Activated CD8-positive, alpha-beta memory T cell treated with anti-CD3 and anti-CD28 coated beads, Interleukin-2, amount 50 U/mL, for 24 hours (primary cell): Measurements from ENCODE around the gene NPC1.
"Not testable (repeated sequence)": the region's sequence is repeated elsewhere in the genome, so short reads cannot be mapped to it uniquely, and the experiment has no call there.

Experiments
- DNase-seq: peaks from one replicate; pipeline ENCODE4 v3.0.0-alpha.2; 2020; ENCODE audit errors: extremely low read depth

The NPC1 gene

GRCh38 chr18:23586249-23587196 is at the start of gene NPC1:
Gene NPC1, minus strand, starts transcription at chr18:23586506. Its CDS starts 163 bp downstream, at chr18:23586343.
- peak; percentile 76 for DNase-seq

GRCh38 chr18:23636071-23636399 is 49.7 kb upstream of the NPC1 start:
- DNase-seq, result no peak

- DNase-seq, result no peak
Measured at GRCh38 chr18:23635283-23636070, 49.2 kb upstream of the NPC1 start.

- DNase-seq, result no peak
Measured at GRCh38 chr18:23634692-23635091, 48.4 kb upstream of the NPC1 start.

- DNase-seq, result no peak
Measured at GRCh38 chr18:23632615-23633014, 46.3 kb upstream of the NPC1 start.

GRCh38 chr18:23631746-23632145 is 45.4 kb upstream of the NPC1 start:
- no peak for DNase-seq

- no peak for DNase-seq
Measured at GRCh38 chr18:23631312-23631711, 45.0 kb upstream of the NPC1 start.

- no peak for DNase-seq
Measured at GRCh38 chr18:23629444-23629946, 43.2 kb upstream of the NPC1 start.

GRCh38 chr18:23627970-23628369 is 41.7 kb upstream of the NPC1 start:
- no peak for DNase-seq

GRCh38 chr18:23627321-23627720 is 41.0 kb upstream of the NPC1 start:
- no peak for DNase-seq

GRCh38 chr18:23626451-23627279 is 40.4 kb upstream of the NPC1 start:
- no peak for DNase-seq

GRCh38 chr18:23623040-23623439 is 36.7 kb upstream of the NPC1 start:
- no peak for DNase-seq

GRCh38 chr18:23619388-23619881 is 33.1 kb upstream of the NPC1 start:
- DNase-seq, result no peak

GRCh38 chr18:23618862-23619387 is 32.6 kb upstream of the NPC1 start:
- no peak for DNase-seq

- DNase-seq, result no peak
Measured at GRCh38 chr18:23617412-23618014, 31.2 kb upstream of the NPC1 start.

- no peak for DNase-seq
Measured at GRCh38 chr18:23616258-23616657, 30.0 kb upstream of the NPC1 start.

- no peak for DNase-seq
Measured at GRCh38 chr18:23614891-23615290, 28.6 kb upstream of the NPC1 start.

GRCh38 chr18:23614413-23614812 is 28.1 kb upstream of the NPC1 start:
- DNase-seq, result no peak

GRCh38 chr18:23613091-23613475 is 26.8 kb upstream of the NPC1 start:
- DNase-seq, result not testable (repeated sequence)

GRCh38 chr18:23612434-23613090 is 26.3 kb upstream of the NPC1 start:
- no peak for DNase-seq
